C4-2B (cell line): ENCODE data around the gene PITPNM3.

Experiments used
- H3K27ac ChIP-seq: fragments of 450-650 bp; 2 replicates; pipeline ENCODE4 v1.5.1; 2017
- ZFX ChIP-seq: fragments of 450-650 bp; IDR thresholded peaks from 2 replicates; pipeline ENCODE4 v1.6.1; 2017
- TF ChIP-seq, protein P1 (sequence below): fragments of 450-650 bp; conservative IDR thresholded peaks from 2 replicates; pipeline ENCODE4 v1.5.1; 2017; ENCODE audit warnings: mild to moderate bottlenecking

The PITPNM3 gene

DNA sequence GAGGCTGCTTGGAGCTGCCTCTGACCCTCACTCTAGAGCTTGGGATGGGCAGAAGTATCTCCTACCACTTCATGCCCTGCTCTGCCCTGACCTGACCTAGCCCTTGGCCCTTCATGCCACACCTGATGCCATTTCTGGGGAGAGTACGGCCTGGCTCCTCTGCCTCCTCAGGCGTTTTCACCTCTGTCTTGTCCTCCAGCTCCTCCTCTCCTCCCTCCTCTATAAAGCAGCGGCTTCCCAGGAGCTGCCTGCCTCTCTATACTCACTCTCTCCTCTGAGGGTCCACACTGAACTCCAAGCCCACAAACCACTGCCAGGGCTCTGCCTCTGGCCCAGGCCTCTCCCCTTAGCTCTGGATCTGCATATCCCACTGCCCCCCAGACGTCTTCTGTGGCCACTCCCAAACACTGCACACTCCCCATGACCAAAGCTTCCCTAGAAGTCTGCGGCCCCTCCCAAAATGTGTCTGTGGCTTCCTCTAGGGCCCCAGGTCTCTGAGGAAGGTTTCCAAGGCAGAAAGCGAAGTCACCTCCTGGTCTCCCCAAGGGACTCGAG, 52.6 kb downstream of the PITPNM3 start:
- TF ChIP-seq ZFX = no peak
- no peak overlapping the region for H3K27ac ChIP-seq

- TF ChIP-seq ZFX = no peak
- TF ChIP-seq, protein P1, sequence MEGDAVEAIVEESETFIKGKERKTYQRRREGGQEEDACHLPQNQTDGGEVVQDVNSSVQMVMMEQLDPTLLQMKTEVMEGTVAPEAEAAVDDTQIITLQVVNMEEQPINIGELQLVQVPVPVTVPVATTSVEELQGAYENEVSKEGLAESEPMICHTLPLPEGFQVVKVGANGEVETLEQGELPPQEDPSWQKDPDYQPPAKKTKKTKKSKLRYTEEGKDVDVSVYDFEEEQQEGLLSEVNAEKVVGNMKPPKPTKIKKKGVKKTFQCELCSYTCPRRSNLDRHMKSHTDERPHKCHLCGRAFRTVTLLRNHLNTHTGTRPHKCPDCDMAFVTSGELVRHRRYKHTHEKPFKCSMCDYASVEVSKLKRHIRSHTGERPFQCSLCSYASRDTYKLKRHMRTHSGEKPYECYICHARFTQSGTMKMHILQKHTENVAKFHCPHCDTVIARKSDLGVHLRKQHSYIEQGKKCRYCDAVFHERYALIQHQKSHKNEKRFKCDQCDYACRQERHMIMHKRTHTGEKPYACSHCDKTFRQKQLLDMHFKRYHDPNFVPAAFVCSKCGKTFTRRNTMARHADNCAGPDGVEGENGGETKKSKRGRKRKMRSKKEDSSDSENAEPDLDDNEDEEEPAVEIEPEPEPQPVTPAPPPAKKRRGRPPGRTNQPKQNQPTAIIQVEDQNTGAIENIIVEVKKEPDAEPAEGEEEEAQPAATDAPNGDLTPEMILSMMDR = no peak
- H3K27ac ChIP-seq = no peak overlapping the region
Measured at GRCh38 chr17:6502871-6503509, 53.4 kb downstream of the PITPNM3 start.

- no peak overlapping the region for H3K27ac ChIP-seq
- TF ChIP-seq, protein P1 = no peak
- TF ChIP-seq ZFX = no peak
Measured at GRCh38 chr17:6502142-6502541, 54.2 kb downstream of the PITPNM3 start.

GRCh38 chr17:6501359-6501758, 55.0 kb downstream of the PITPNM3 start:
- no peak overlapping the region for H3K27ac ChIP-seq

DNA sequence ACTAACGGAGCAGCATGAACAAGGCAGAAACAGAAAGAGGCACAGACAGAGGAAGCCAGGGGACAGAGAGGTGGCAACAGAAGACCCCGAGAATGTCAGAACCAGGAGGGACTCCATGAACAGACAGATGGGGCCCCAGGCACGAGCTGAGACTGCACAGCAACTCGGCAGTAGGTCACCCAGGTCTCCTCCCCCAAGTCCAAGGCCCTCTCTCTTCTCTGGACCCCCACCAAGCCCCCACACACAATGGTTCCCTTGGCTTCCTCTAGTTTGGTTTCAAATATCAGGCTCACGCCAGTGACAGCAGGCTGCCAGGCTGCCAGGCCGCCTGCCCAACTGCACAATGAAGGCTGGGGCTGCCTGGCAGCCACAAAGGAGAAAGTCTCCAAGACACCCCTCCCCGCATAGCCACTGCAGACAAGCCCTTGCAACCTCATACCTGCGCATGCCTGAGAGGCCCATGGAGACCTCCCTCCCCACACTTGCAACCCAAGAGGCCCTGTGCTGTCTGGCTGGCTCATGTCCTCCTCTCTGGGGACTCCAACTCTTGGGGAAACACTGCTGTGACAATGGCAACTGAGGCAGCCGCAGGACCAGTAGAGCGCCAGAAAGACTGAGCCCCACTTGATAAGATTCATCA, 57.3 kb downstream of the PITPNM3 start:
- TF ChIP-seq ZFX = no peak
- TF ChIP-seq, protein P1 = no peak
- no peak overlapping the region for H3K27ac ChIP-seq

More at GRCh38 chr17:6501359-6501758, 55.0 kb downstream of the PITPNM3 start:
- TF ChIP-seq ZFX = no peak
- TF ChIP-seq, protein P1 = no peak

DNA sequence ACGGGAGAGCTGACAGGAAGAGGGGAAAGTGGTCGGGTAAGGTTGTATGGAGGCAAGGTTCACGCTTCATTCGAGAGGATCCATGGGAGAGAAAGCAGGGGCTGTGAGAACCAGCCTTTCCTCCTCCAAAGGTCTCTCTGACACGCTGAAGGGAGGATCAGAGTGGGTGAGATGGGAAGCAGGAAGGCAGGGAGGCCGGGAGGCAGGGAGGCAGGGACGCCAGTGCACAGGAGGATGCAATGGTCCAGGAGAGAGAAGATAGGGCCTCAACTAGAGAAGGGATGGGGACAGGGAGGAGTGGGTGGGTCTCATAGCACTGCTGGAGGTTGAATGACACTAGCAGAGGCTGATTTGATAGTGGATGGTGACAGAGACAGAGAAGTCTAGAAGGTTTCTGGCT, 58.0 kb downstream of the PITPNM3 start:
- no peak overlapping the region for H3K27ac ChIP-seq
- no peak for TF ChIP-seq ZFX
- TF ChIP-seq, protein P1 = no peak

- H3K27ac ChIP-seq = no peak overlapping the region
- TF ChIP-seq, protein P1 = no peak
- no peak for TF ChIP-seq ZFX
Measured at GRCh38 chr17:6497496-6498221, 58.7 kb downstream of the PITPNM3 start.
